Thyroid gland (tissue), 4 donors: ENCODE results near the gene KRT9. TPM values are rescaled to one million over a fixed set of nuclear protein-coding genes. Genes with fewer than 3 reads are reported as not detected.
"Not testable (repeated sequence)": the region's sequence is repeated elsewhere in the genome, so short reads cannot be mapped to it uniquely, and the experiment has no call there.

Source experiments
- DNase-seq, 2 donors: peaks; one replicate each; pipeline ENCODE4 v3.0.0-alpha.2; 2019
- H3K27ac ChIP-seq, 3 donors: fragments of 200-600 bp; sonication (generic); 1 replicate in 2 of 3; 2 replicates in 1 of 3; pipeline ENCODE4 v1.5.1; 2016 to 2019; ENCODE audit warnings: mild to moderate bottlenecking in 1 of 3, moderate library complexity in 1 of 3
- H3K27me3 ChIP-seq: fragments of 200-600 bp; sonication (generic); one replicate; pipeline ENCODE4 v1.5.1; 2019
- H3K36me3 ChIP-seq, 2 donors: fragments of 200-600 bp; sonication (generic); one replicate each; pipeline ENCODE4 v1.5.1; 2016 to 2019
- H3K4me1 ChIP-seq, 2 donors: fragments of 200-600 bp; sonication (generic); one replicate each; pipeline ENCODE4 v1.5.1; 2017 to 2019
- H3K4me3 ChIP-seq, 3 donors: fragments of 200-600 bp; sonication (generic); replicated peaks in 1 of 3; 1 replicate in 2 of 3; 2 replicates in 1 of 3; pipeline ENCODE4 v1.5.1; 2016; ENCODE audit warnings: mild to moderate bottlenecking in 1 of 3
- H3K9me3 ChIP-seq: fragments of 200-600 bp; sonication (generic); one replicate; pipeline ENCODE4 v1.5.1; 2017
- POLR2A ChIP-seq, 2 donors: fragments of 450-650 bp; IDR thresholded peaks; one replicate each; pipeline ENCODE4 v1.6.1; 2017; ENCODE audit warnings: antibody characterized with exemption in 2 of 2, mild to moderate bottlenecking in 2 of 2, moderate library complexity in 1 of 2
- WGBS, 2 donors: methylation state at CpG; one replicate each; pipeline ENCODE4 v1.1.5; 2017; 5-methylcytosine and 5-hydroxymethylcytosine counted together
- intact Hi-C: fragments of 100-400 bp; cut with DNase I; formaldehyde crosslinking; loops from one replicate; pipeline ENCODE4 v1.15.1; 2023
- total RNA-seq, 4 donors: library from RNA; depleted of rRNA; stranded (reverse); fragments of >200 nt; gene quantifications; one replicate each; pipeline ENCODE4 v1.2.3, GENCODE V29; 2016
- TF ChIP-seq, protein P1 (sequence below), 6 experiments: fragments of 200-600 bp in 3 of 6; fragments of 450-650 bp in 3 of 6; sonication (generic) in 3 of 6; IDR thresholded peaks; one replicate each; pipeline ENCODE4 v1.5.1; 2016 to 2019; ENCODE audit warnings: antibody characterized with exemption in 6 of 6, mild to moderate bottlenecking in 2 of 6, inconsistent platforms in 1 of 6, moderate library complexity in 1 of 6

Gene KRT9
- total RNA-seq, 4 donors from 2014 or later = not detected

DNA sequence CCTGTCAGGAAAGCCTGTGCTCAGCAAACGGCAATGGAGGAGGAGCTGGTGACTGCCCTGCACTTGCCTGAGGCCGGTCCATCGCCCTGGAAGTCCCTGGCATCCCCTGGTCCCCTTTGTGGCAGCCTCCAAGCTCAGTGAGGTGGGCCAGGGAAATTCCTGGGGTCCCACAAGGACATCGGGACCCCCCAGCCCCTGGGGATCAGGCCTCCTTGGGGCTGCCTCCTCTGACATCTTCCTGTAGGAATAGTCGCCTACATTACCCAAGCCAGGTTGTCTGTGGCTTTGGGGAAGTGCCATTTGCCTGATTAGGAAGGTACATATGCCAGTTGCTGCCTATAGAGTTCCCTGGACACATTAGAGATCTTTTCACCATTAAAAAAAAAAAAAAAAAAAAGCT is 7.1 kb upstream of the KRT9 start:
- H3K9me3 ChIP-seq = no peaks in the 10 kb centered on the region
- DNase-seq = no peak
- no peaks in the 10 kb centered on the region for H3K27me3 ChIP-seq
- intact Hi-C loops = no loop called here
- peaks cover 0 to 3% of the 10 kb centered on the region in 2 donors for H3K4me1 ChIP-seq
- TF ChIP-seq POLR2A (IDR thresholded peaks at IDR 0.05) = no peak
- TF ChIP-seq, protein P1, sequence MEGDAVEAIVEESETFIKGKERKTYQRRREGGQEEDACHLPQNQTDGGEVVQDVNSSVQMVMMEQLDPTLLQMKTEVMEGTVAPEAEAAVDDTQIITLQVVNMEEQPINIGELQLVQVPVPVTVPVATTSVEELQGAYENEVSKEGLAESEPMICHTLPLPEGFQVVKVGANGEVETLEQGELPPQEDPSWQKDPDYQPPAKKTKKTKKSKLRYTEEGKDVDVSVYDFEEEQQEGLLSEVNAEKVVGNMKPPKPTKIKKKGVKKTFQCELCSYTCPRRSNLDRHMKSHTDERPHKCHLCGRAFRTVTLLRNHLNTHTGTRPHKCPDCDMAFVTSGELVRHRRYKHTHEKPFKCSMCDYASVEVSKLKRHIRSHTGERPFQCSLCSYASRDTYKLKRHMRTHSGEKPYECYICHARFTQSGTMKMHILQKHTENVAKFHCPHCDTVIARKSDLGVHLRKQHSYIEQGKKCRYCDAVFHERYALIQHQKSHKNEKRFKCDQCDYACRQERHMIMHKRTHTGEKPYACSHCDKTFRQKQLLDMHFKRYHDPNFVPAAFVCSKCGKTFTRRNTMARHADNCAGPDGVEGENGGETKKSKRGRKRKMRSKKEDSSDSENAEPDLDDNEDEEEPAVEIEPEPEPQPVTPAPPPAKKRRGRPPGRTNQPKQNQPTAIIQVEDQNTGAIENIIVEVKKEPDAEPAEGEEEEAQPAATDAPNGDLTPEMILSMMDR (IDR thresholded peaks at IDR 0.05) = no peak
- 65 to 84% methylated on average over 5 of the region's 5 CpGs for WGBS, 2 donors
- H3K4me3 ChIP-seq = no peak overlapping the region
- no peak overlapping the region for H3K27ac ChIP-seq
- no peaks in the 10 kb centered on the region for H3K36me3 ChIP-seq

- no peak overlapping the region for H3K4me3 ChIP-seq
- H3K27ac ChIP-seq = no peak overlapping the region
- no peaks in the 10 kb centered on the region for H3K36me3 ChIP-seq
- 79 to 96% methylated on average over 1 of the region's 1 CpG for WGBS, 2 donors
- H3K9me3 ChIP-seq = no peaks in the 10 kb centered on the region
- peaks cover 0 to 3% of the 10 kb centered on the region in 2 donors for H3K4me1 ChIP-seq
- DNase-seq = no peak
- intact Hi-C loops = no loop called here
- H3K27me3 ChIP-seq = no peaks in the 10 kb centered on the region
- TF ChIP-seq, protein P1 (IDR thresholded peaks at IDR 0.05) = no peak
- no peak for TF ChIP-seq POLR2A (IDR thresholded peaks at IDR 0.05)
These were observed 6.7 kb upstream of the KRT9 start for GRCh38 chr17:41578538-41578937.

DNA sequence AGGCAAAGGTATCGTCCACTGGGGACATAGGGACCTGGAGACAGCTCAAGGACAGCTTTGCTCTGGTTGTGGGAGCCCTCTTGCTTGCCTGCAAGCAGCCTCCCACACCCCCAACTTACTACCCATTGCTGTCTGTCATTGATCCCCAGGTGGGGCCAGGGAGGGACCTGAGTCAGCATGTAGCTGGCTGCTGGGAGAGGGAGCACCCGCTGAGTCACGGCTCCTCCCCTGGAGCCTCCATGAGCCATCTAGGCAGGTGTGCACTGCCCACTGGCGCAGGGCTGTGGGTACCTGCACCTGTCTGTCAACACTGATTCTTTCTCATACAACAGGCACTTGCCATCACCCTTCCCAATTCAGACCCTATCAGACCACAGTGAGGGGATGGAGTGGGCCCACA is 4.9 kb upstream of the KRT9 start:
- H3K36me3 ChIP-seq, H3K4me1 ChIP-seq, H3K4me3 ChIP-seq, intact Hi-C loops, H3K27me3 ChIP-seq, H3K27ac ChIP-seq, DNase-seq, H3K9me3 ChIP-seq: not testable (repeated sequence)
- 89 to 92% methylated on average over 3 to 4 of the region's 4 CpGs for WGBS, 2 donors

DNA sequence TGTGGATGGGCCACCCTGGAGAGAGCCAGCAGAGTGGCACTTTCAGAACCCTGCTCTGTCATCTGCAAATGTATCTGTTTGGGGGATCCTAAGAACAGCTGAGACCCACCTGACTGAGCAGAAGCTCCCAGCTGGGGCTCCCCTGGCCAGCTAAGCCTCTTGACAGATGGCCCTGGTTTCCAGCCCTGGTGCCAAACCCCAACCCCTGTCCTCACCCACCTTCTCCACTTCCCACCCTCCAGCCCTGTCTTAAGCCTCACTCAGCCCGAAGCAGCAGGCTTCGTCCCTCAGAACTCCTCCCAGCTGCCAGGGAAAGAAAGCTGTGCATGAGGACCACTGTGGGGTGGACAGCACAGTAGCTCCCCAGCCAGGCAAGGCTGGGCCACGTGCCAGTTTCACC is 3.5 kb upstream of the KRT9 start:
- no peaks in the 10 kb centered on the region for H3K27me3 ChIP-seq
- WGBS, 2 donors = 77 to 79% methylated on average over 3 of the region's 3 CpGs
- no peaks in the 10 kb centered on the region for H3K9me3 ChIP-seq
- no peak for DNase-seq
- no peak for TF ChIP-seq POLR2A (IDR thresholded peaks at IDR 0.05)
- TF ChIP-seq, protein P1 (IDR thresholded peaks at IDR 0.05) = no peak
- no peaks in the 10 kb centered on the region for H3K36me3 ChIP-seq
- intact Hi-C loops = no loop called here
- peaks cover 0 to 3% of the 10 kb centered on the region in 2 donors for H3K4me1 ChIP-seq
- no peak overlapping the region for H3K27ac ChIP-seq
- no peak overlapping the region for H3K4me3 ChIP-seq

GRCh38 chr17:41567317-41567716 is 4.5 kb downstream of the KRT9 start:
- H3K27me3 ChIP-seq = no peaks in the 10 kb centered on the region
- H3K27ac ChIP-seq = no peak overlapping the region
- H3K4me3 ChIP-seq = no peak overlapping the region
- no peaks in the 10 kb centered on the region for H3K9me3 ChIP-seq
- H3K4me1 ChIP-seq = no peaks in the 10 kb centered on the region
- intact Hi-C loops = no loop called here
- TF ChIP-seq, protein P1 (IDR thresholded peaks at IDR 0.05) = no peak
- TF ChIP-seq POLR2A (IDR thresholded peaks at IDR 0.05) = no peak
- DNase-seq = no peak
- 79 to 91% methylated on average over 6 of the region's 6 CpGs for WGBS, 2 donors
- no peaks in the 10 kb centered on the region for H3K36me3 ChIP-seq

GRCh38 chr17:41565338-41565737 is 6.5 kb downstream of the KRT9 start:
- Histone ChIP-seq H3K36me3 (no peaks in the 10 kb centered on the region), H3K4me3 (no peak overlapping the region), H3K27me3 (no peaks in the 10 kb centered on the region), H3K4me1 (no peaks in the 10 kb centered on the region), H3K27ac (no peak overlapping the region), H3K9me3 (no peaks in the 10 kb centered on the region)
- no peak for DNase-seq
- TF ChIP-seq POLR2A (IDR thresholded peaks at IDR 0.05) = no peak
- TF ChIP-seq, protein P1 (IDR thresholded peaks at IDR 0.05) = no peak
- intact Hi-C loops = no loop called here
